Uterus (tissue), 4 donors: ENCODE measurements around the gene OR51B5. TPM values are rescaled to one million over a fixed set of nuclear protein-coding genes. Genes with fewer than 3 reads are reported as not detected.
"Not testable (repeated sequence)": the region's sequence is repeated elsewhere in the genome, so short reads cannot be mapped to it uniquely, and the experiment has no call there.

Source experiments
- DNase-seq, 2 donors: peaks; one replicate each; pipeline ENCODE4 v3.0.0-alpha.2; 2019 to 2020
- H3K27ac ChIP-seq, 2 donors: fragments of 200-600 bp; sonication (generic); 1 replicate in 1 of 2; 2 replicates in 1 of 2; pipeline ENCODE4 v1.5.1; 2016 to 2018
- H3K27me3 ChIP-seq, 2 donors: fragments of 200-600 bp; sonication (generic); one replicate each; pipeline ENCODE4 v1.5.1; 2018 to 2019; ENCODE audit warnings: control low read depth in 1 of 2
- H3K36me3 ChIP-seq, 2 donors: fragments of 200-600 bp; sonication (generic); one replicate each; pipeline ENCODE4 v1.5.1; 2019; ENCODE audit warnings: control low read depth in 1 of 2
- H3K4me1 ChIP-seq, 2 donors: fragments of 200-600 bp; sonication (generic); one replicate each; pipeline ENCODE4 v1.5.1; 2018 to 2019; ENCODE audit warnings: control low read depth in 1 of 2
- H3K4me3 ChIP-seq, 2 donors: fragments of 200-600 bp; sonication (generic); 1 replicate in 1 of 2; 2 replicates in 1 of 2; pipeline ENCODE4 v1.5.1; 2018 to 2019; ENCODE audit warnings: mild to moderate bottlenecking in 1 of 2
- H3K9me3 ChIP-seq, 2 donors: fragments of 200-600 bp; sonication (generic); one replicate each; pipeline ENCODE4 v1.5.1; 2019; ENCODE audit warnings: control low read depth in 1 of 2
- CTCF ChIP-seq, 4 experiments: fragments of 200-600 bp in 2 of 4; fragments of 450-650 bp in 2 of 4; sonication (generic) in 2 of 4; IDR thresholded peaks; one replicate each; pipeline ENCODE4 v1.5.1; 2016 to 2019; ENCODE audit warnings: antibody characterized with exemption in 4 of 4, mild to moderate bottlenecking in 2 of 4, moderate library complexity in 1 of 4
- POLR2A ChIP-seq, 2 donors: fragments of 450-650 bp; IDR thresholded peaks; one replicate each; pipeline ENCODE4 v1.6.1; 2016; ENCODE audit warnings: antibody characterized with exemption in 2 of 2, mild to moderate bottlenecking in 1 of 2, moderate library complexity in 1 of 2
- intact Hi-C: fragments of 100-400 bp; cut with DNase I; formaldehyde crosslinking; loops from one replicate; pipeline ENCODE4 v1.15.1; 2023; ENCODE audit warnings: low total_unique reads
- total RNA-seq, 4 donors: library from RNA; depleted of rRNA in 3 of 4; stranded (reverse); fragments of >200 nt in 3 of 4; gene quantifications; one replicate each; pipeline versions ENCODE4 v1.1.0 to v1.2.4, GENCODE V29; 2014 to 2023
- donor health status: DM: yes; HTN: yes; CAD: no.

Gene OR51B5
- total RNA-seq, 4 donors from 2014 or later: 0.85 to 2.9 TPM; not detected in 2

- no peak for DNase-seq
- Histone ChIP-seq H3K27ac (no peak overlapping the region), H3K36me3 (no peaks in the 10 kb centered on the region), H3K27me3 (no peaks in the 10 kb centered on the region), H3K4me3 (no peak overlapping the region), H3K9me3 (no peaks in the 10 kb centered on the region), H3K4me1 (no peaks in the 10 kb centered on the region)
- intact Hi-C loops: no loop called here
- TF ChIP-seq POLR2A (IDR thresholded peaks at IDR 0.05): no peak
- TF ChIP-seq CTCF (IDR thresholded peaks at IDR 0.05): no peak
Measured at GRCh38 chr11:5335170-5335569, 8.2 kb downstream of the OR51B5 start.

GRCh38 chr11:5324197-5324596 lies 19.1 kb downstream of the OR51B5 start, which contains the start of gene OR51B2:
Gene OR51B2 (minus strand): TSS chr11:5324297. CDS start chr11:5324297, 0 bp downstream.
- Histone ChIP-seq H3K9me3 (no peaks in the 10 kb centered on the region), H3K36me3 (no peaks in the 10 kb centered on the region), H3K27me3 (no peaks in the 10 kb centered on the region), H3K27ac (no peak within 1 kb of the TSS), H3K4me3 (no peak within 1 kb of the TSS), H3K4me1 (no peaks in the 10 kb centered on the region)
- intact Hi-C loops: no loop called here
- DNase-seq: no peak
- TF ChIP-seq POLR2A (IDR thresholded peaks at IDR 0.05) (no peak), CTCF (IDR thresholded peaks at IDR 0.05) (no peak)

- H3K4me1 ChIP-seq: no peaks in the 10 kb centered on the region
- intact Hi-C loops: no loop called here
- H3K36me3 ChIP-seq: no peaks in the 10 kb centered on the region
- H3K27me3 ChIP-seq: no peaks in the 10 kb centered on the region
- H3K9me3 ChIP-seq: no peaks in the 10 kb centered on the region
- H3K4me3 ChIP-seq: no peak overlapping the region
- no peak overlapping the region for H3K27ac ChIP-seq
- no peak for TF ChIP-seq POLR2A (IDR thresholded peaks at IDR 0.05)
- no peak for TF ChIP-seq CTCF (IDR thresholded peaks at IDR 0.05)
- no peak for DNase-seq
Measured at GRCh38 chr11:5317292-5317691, 26.0 kb downstream of the OR51B5 start.

- H3K4me1 ChIP-seq: not testable (repeated sequence)
Measured at GRCh38 chr11:5313326-5314023, 29.8 kb downstream of the OR51B5 start.

GRCh38 chr11:5310423-5310822 lies 32.9 kb downstream of the OR51B5 start:
- H3K4me3 ChIP-seq: no peak overlapping the region
- DNase-seq: no peak
- TF ChIP-seq POLR2A (IDR thresholded peaks at IDR 0.05) (no peak), CTCF (IDR thresholded peaks at IDR 0.05) (no peak)
- H3K9me3 ChIP-seq: no peaks in the 10 kb centered on the region
- H3K4me1 ChIP-seq: no peaks in the 10 kb centered on the region
- no peaks in the 10 kb centered on the region for H3K36me3 ChIP-seq
- no peaks in the 10 kb centered on the region for H3K27me3 ChIP-seq
- intact Hi-C loops: no loop called here
- no peak overlapping the region for H3K27ac ChIP-seq

More at GRCh38 chr11:5313326-5314023, 29.8 kb downstream of the OR51B5 start:
- H3K9me3 ChIP-seq, H3K27me3 ChIP-seq, H3K27ac ChIP-seq, intact Hi-C loops, H3K4me3 ChIP-seq, H3K36me3 ChIP-seq, DNase-seq: not testable (repeated sequence)
